HCT116 (cell line): ENCODE results near the gene SH2B2. TPM values are rescaled to one million over a fixed set of nuclear protein-coding genes. Genes with fewer than 3 reads are reported as not detected.
"Not testable (repeated sequence)": the region's sequence is repeated elsewhere in the genome, so short reads cannot be mapped to it uniquely, and the experiment has no call there.

Experiments used
- ATAC-seq: fragments of 200-7000 bp; cut with Tn5 transposase; 2 replicates; pipeline ENCODE4 v1.9.1; 2020; ENCODE audit warnings: mild to moderate bottlenecking, moderate library complexity
- BruUV-seq: library from RNA; stranded (reverse); fragments of 400-500 nt; replicated peaks from 2 replicates; lab custom pipeline; 2021; lab: Mats Ljungman, UMichigan
- CTCF ChIA-PET: fragments of 300-600 bp; sonication (Branson Sonifier 250); formaldehyde crosslinking; loops from one replicate; lab custom pipeline; 2021; ENCODE audit warnings: antibody characterized with exemption; lab: Charles Lee
- POLR2A ChIA-PET: fragments of 300-600, 350-600 bp; sonication (Branson Sonifier 250); formaldehyde crosslinking; loops from one replicate; lab custom pipeline; 2021; ENCODE audit warnings: antibody characterized with exemption; lab: Charles Lee
- RAD21 ChIA-PET, 2 experiments: fragments of 300-600 bp; sonication (Branson Sonifier 250); formaldehyde crosslinking; loops; one replicate each; lab custom pipeline; 2023; ENCODE audit warnings: low total read pairs in 2 of 2; ENCODE audit not compliant: uncharacterized antibody in 2 of 2, unreplicated experiment in 2 of 2, low non-redundant PET in 1 of 2; lab: Charles Lee
- DNase-seq: peaks from one replicate; pipeline ENCODE4 v3.0.0-alpha.2; 2010; ENCODE audit warnings: low read depth, low spot score
- H2AFZ ChIP-seq: fragments of 200-600 bp; shearing (Covaris generic), sonication (generic); 2 replicates; pipeline ENCODE4 v1.6.1; 2017; ENCODE audit warnings: low read depth, mixed run types, mixed read lengths, antibody characterized with exemption, low read length; ENCODE audit not compliant: poor library complexity, severe bottlenecking
- H3K27ac ChIP-seq: 2 replicates; pipeline ENCODE4 v1.5.1; 2012; ENCODE audit warnings: low read depth, low read length
- H3K27me3 ChIP-seq: fragments of 200-600 bp; sonication (generic); 2 replicates; pipeline ENCODE4 v1.6.1; 2016; ENCODE audit warnings: mixed run types, low read length, mixed read lengths; ENCODE audit not compliant: insufficient read depth
- H3K36me3 ChIP-seq, 2 experiments: fragments of 200-500 bp in 1 of 2; fragments of 200-600 bp in 1 of 2; sonication (Bioruptor generic) in 1 of 2; sonication (generic) in 1 of 2; 2 replicates each; pipeline versions ENCODE4 v1.5.1 to v1.6.1; 2014 to 2016; ENCODE audit warnings: low read length in 2 of 2, inconsistent platforms in 1 of 2, mixed read lengths in 1 of 2, mixed run types in 1 of 2; ENCODE audit not compliant: insufficient read depth in 2 of 2, control insufficient read depth in 1 of 2
- H3K4me1 ChIP-seq, 2 experiments: fragments of 200-600 bp in 1 of 2; sonication (generic) in 1 of 2; 2 replicates each; pipeline versions ENCODE4 v1.5.1 to v1.6.1; 2012 to 2017; ENCODE audit warnings: low read length in 2 of 2, inconsistent platforms in 1 of 2, mild to moderate bottlenecking in 1 of 2, mixed read lengths in 1 of 2, mixed run types in 1 of 2, moderate library complexity in 1 of 2; ENCODE audit not compliant: insufficient read depth in 2 of 2, control insufficient read depth in 1 of 2
- H3K4me2 ChIP-seq: fragments of 200-600 bp; sonication (generic); 2 replicates; pipeline ENCODE4 v1.6.1; 2017; ENCODE audit warnings: mixed run types, low read length, mixed read lengths
- H3K4me3 ChIP-seq, 2 experiments: fragments of 200-600 bp in 1 of 2; sonication (generic) in 1 of 2; replicated peaks in 1 of 2; 2 replicates each; pipeline ENCODE4 v1.5.1; 2011 to 2016; ENCODE audit warnings: low read length in 2 of 2, control low read depth in 1 of 2, low read depth in 1 of 2, mild to moderate bottlenecking in 1 of 2, mixed read lengths in 1 of 2, mixed run types in 1 of 2
- H3K79me2 ChIP-seq: fragments of 200-600 bp; sonication (generic); 2 replicates; pipeline ENCODE4 v1.6.1; 2017; ENCODE audit warnings: mild to moderate bottlenecking, mixed run types, low read length, moderate library complexity, mixed read lengths; ENCODE audit not compliant: insufficient read depth
- H3K9ac ChIP-seq: fragments of 200-600 bp; sonication (generic); 2 replicates; pipeline ENCODE4 v1.6.1; 2016; ENCODE audit warnings: low read length, mixed read lengths
- H3K9me2 ChIP-seq: fragments of 200-600 bp; sonication (generic), shearing (Covaris generic); 2 replicates; pipeline ENCODE4 v1.6.1; 2017; ENCODE audit warnings: mixed run types, mild to moderate bottlenecking, moderate library complexity; ENCODE audit not compliant: insufficient read depth
- H3K9me3 ChIP-seq, 2 experiments: fragments of 200-500 bp in 1 of 2; fragments of 200-600 bp in 1 of 2; sonication (Bioruptor generic) in 1 of 2; sonication (generic) in 1 of 2; 2 replicates each; pipeline ENCODE4 v1.6.1; 2014 to 2017; ENCODE audit warnings: low read length in 2 of 2, mixed read lengths in 2 of 2, inconsistent platforms in 1 of 2, low read depth in 1 of 2, mild to moderate bottlenecking in 1 of 2, mixed run types in 1 of 2, moderate library complexity in 1 of 2; ENCODE audit not compliant: control insufficient read depth in 1 of 2, insufficient read depth in 1 of 2
- H4K20me1 ChIP-seq: fragments of 200-600 bp; sonication (generic), shearing (Covaris generic); 2 replicates; pipeline ENCODE4 v1.6.1; 2017; ENCODE audit warnings: mixed run types, mild to moderate bottlenecking, moderate library complexity; ENCODE audit not compliant: insufficient read depth
- intact Hi-C: fragments of 100-400 bp; cut with micrococcal nuclease; formaldehyde crosslinking; loops from 2 replicates; pipeline ENCODE4 v1.10.0; 2022
- microRNA-seq: library from miRNA; unstranded; fragments of <30 nt; microRNA quantifications from one replicate; pipeline ENCODE4, GENCODE V29; 2016; ENCODE audit warnings: borderline number of aligned reads
- total RNA-seq: library from RNA; stranded (reverse); gene quantifications from one replicate; pipeline ENCODE4 v1.2.1, GENCODE V29; 2021; ENCODE audit not compliant: unreplicated experiment

The SH2B2 gene
- total RNA-seq, 1 experiment from 2014 or later: 11.8 TPM

DNA sequence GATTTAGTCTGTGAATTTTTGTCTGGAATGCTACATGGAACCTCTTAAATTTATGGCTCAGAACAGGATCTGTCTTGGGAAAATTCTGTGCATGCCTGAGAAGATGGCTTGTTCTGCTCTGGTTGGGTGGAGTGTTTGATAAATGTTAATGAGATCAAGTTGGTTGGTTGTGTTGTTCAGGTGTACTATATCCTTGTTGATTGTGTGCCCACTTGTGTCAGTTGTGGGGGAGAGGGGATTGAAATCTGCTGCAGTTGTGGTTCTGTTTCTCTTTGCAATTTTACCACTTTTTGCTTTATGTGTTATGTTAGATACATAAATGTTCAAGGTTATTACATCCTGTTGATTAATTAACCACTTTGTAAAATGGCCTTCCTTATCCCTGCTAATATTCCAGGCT, 83.4 kb downstream of the SH2B2 start:
- H3K27ac ChIP-seq, POLR2A ChIA-PET, H3K9me2 ChIP-seq, H3K27me3 ChIP-seq, H3K36me3 ChIP-seq, H3K9me3 ChIP-seq, DNase-seq, CTCF ChIA-PET, BruUV-seq, H3K4me1 ChIP-seq, ATAC-seq, H3K4me2 ChIP-seq, intact Hi-C loops, RAD21 ChIA-PET, H3K4me3 ChIP-seq, H3K9ac ChIP-seq, H2AFZ ChIP-seq, H4K20me1 ChIP-seq: not testable (repeated sequence)
- H3K79me2 ChIP-seq: peaks cover 47% of the 10 kb centered on the region

Small RNAs within 50 kb of the gene (microRNA-seq; reads per million reads assigned to microRNA genes)
- gene MIR4285: not detected

Other genes with a start within 250 kb of the SH2B2 start
- not detected for gene SPDYE6, start 69.6 kb downstream of the SH2B2 start, total RNA-seq
- 23.0 TPM for gene PRKRIP1, start 109.5 kb downstream of the SH2B2 start, total RNA-seq
- gene ORAI2, start 146.7 kb downstream of the SH2B2 start, total RNA-seq: 13.2 TPM
- gene ALKBH4, start 178.0 kb downstream of the SH2B2 start, total RNA-seq: 14.9 TPM
- 39.5 TPM for gene LRWD1, start 178.1 kb downstream of the SH2B2 start, total RNA-seq
- gene POLR2J, start 192.1 kb downstream of the SH2B2 start, total RNA-seq: 54.9 TPM
- gene RASA4B, start 230.9 kb downstream of the SH2B2 start, total RNA-seq: 6.0 TPM